ENCODE measurements around the gene FKBP1A.

The FKBP1A gene

DNA sequence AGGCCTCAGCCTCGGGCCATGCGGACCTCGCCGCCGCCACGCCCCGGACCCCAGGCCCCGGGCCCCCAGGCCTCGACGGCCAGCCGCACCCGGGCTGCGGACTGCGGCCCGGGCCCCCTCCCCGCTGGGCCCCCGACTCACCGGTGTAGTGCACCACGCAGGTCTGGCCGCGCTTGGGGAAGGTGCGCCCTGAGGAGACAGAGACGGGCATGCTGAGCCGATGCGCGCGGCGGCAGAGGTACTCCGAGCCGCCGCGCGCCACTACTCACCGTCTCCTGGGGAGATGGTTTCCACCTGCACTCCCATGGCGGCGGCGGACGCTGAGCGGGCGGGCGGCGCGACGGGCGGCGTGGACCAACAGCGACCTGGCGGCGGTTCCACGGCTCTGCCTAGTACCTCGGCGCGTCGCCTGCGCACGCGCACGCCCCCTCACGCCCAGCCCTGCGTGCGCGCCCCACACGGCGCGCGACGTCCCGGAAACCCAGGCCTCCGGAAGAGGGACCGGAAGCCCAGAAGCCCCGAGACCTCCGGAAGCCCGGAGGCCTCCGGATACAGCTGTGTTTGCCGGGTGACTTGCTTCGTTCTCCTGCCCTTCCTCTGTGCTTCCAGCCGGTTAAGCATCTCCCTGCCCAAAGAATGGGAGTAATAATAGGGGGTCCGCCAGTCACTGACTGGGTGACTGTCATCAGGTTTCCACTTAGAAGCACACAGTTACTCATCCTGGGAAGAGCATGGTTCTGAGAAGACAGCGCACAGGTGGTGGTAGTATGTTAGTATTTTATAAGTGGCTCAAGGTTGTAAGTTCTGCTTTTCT, at the start of gene FKBP1A:
FKBP1A (minus strand) TSS at position 362 of the 814 bp plus-strand sequence; CDS start at position 306, 56 bp downstream.
- peak; percentile 94 for DNase-seq

DNA sequence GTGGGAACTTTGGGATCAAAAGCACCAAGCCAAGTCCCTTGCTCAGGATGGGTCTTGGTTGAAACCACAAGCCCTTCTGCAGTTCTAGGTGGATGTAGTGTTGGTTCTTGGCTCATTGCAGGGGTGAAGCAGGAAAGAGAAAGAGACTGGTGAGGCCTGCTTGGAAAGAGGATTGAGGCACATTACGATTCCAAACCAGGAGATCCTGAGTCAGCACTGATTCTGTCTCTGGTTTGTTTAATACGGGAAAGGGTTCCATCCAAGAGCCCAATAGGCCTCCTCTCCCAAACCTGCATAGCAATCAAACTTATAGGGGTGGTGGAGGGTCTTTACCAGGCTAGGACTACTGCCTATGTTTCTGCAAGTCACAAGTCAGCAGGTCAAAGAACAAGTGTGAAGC, 49.5 kb upstream of the FKBP1A start:
- no peak for DNase-seq

DNA sequence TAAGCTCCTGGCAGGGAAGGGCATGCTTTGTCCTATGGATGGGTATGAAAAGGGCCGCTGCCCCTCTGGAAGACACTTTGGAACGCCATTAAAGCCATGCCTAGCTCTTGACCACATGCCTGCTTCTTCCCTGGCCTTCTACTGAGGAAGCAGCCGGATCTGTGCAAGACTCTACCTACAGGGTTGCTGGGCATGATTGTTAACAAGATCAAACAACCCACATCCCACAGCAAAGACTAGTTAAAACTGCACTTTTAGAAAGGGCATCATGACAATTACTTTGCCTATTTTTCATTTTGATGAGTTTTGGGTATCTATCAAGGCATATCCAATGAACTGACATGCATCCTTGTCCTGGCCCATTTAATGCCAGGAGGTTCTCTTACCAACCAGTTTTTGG, 48.3 kb upstream of the FKBP1A start:
- DNase-seq: peak; percentile 41

DNA sequence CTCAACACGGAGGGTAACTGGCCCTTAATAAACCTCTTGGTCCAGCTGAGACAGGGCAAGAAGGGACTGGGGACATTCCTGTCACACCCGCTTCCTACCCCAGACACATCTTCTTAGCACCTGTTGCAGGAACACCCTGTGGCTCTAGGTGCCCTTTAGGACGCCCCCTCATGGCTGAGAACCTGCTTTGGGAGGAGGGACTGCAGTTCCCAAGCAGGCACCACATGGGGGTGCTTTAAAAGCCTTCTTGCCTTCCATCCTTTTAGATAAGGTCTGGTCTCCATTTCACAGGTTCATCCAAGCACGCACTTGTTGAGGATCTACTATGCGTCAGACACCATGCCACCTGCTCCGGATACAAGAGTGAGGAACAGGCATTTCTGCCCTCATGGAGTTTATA, 47.2 kb upstream of the FKBP1A start:
- DNase-seq: peak; percentile 59

DNA sequence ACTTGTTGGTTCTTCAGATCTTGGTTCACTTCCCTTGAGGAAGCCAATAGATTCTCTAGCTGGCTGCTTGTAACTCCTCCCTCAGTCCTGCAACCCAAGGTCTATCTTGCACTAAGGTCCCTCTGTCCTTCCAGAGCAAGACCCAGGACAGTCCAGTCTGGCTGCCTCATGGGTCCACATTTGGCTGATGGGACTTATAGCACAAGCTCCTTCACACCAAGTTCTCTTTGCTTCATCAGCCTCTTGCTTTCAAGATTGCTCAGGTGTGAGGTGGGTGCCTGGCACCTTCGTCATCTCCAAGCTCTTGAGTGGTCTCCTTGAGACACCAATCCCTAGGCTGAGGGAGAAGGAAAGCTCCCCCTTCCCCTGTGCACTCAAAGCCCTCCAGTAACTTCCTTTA, 45.5 kb upstream of the FKBP1A start:
- peak; percentile 45 for DNase-seq

DNA sequence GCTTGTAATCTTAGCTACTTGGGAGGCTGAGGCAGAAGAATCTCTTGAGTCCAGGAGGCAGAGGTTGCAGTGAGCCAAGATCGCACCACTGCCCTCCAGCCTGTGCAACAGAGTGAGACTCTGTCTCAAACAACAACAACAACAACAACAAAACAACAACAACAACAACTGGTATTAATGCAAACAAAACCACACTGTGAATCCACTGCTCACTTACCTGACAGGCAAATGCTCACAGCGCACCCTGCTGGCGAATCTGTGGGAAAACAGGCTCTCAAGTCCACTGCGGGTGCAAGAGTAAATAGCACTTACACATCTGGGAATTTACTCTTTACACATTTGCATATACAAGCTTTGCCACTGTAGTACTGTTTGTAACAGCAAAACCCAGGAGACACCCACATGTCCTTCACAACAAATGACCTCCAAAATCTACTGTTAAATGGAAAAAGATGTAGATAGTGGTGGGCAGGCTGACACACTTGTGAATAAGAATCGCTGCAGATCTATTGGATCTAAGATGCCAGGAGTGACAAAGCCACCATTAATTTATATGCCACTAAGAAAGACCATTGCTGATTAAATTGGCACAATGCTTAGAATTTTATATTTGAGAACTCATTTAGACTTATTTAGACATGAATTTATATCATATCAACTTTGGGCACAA, 44.5 kb upstream of the FKBP1A start:
- peak; percentile 87 for DNase-seq

DNA sequence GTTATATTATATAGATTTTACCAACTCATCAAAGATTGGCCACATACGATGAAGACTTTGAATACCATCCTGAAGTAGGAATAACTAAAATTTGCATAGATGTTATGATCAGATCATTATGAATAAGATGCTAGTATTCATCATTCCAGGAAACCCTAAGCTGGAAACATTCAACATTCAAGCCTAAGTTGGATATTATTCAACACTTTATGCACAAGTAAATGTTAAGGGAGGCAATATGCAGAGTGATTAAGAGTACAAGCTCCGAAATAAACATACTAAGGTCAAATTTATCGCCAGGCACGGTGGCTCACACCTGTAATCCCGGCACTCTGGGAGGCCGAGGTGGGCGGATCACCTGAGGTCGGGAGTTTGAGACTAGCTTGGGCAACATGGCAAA, 43.4 kb upstream of the FKBP1A start:
- DNase-seq: no peak

DNA sequence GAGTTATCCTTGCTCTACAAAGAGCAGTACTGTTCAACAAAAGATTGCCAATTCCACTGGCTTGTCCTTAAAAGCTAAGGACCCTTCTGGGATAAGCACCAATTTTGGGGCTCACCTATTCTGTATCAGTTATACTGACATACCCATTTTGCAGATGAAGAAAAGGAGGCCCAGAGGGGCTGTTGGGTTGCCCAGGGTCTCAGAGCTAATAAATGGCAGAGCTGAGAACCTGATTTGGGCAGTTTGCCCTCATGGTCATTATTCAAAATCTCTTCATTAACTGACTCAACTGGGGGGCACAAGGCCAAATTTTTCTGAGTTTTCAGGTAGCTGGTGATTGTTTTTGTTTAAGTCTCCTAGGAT, 42.5 kb upstream of the FKBP1A start:
- DNase-seq: no peak

DNA sequence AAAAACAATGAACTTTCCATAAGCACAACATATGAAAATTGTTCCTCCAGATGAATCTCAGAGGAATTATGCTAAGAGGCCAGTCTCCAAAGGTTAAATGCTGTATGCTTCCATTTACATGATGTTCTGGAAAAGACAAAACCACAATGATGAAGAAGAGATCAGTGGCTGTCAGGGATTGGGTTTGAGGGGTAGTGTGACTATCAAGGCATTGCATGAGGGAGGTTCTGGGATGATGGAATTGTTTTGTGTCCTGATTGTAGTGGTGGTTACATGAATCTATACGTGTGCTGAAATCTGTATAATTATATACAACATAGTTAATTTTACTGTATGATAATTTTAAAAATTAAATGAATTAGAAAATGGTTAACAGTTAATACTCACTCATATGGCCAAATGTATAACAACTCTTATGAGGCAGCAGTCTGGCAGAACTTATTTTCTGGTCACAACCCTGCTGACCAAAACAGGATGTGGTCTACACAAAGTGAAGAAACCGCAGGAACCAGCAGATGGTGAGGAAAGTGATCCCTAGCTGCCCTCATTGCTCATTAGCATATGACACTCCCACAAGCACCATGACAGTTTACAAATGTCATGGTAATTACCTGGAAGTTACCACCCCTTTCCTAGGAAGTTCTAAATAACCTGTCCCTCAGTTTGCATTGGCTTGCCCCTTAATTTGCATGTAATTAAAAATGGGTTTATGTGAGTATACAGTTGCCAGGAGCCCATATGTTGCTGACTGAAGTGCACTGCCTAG, 41.9 kb upstream of the FKBP1A start:
- DNase-seq: no peak

DNA sequence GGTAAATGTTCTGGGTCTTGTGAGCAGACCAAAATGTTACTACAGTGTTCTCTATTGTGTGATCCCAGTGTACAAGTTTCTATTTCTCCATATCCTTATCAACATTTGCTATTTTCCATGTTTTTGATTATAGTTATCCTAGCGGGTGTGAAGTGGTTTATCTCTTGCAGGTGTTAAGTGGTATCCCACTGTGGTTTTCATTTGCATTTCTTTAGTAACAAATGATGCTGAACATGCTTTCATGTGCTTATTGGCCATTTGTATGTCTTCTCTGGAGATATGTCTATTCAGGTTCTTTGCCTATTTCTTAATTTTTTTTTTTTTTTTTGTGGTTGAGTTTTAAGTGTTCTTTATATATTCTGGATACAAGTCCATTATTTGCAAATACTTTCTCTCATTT, 38.3 kb upstream of the FKBP1A start:
- DNase-seq: no peak

DNA sequence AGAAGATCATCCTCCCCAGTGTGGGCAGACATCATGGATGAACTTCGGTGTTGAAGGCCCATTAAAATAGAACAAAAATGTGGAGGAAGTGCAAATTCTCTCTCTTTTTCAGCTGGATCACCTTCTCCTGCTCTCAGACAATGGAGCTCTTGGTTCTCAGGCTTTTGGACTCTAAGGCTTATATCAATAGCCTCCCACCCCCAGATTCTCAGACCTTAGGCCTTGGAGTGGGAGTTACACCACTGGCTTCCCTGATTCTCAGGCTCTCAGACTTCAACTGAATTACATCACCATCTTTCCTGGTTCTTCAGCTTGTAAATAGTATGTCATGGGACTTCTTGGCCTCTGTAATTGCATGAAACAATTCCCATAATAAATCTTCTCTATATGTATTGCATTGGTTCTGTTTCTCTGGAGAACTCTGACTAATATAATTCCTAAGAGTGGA, 37.2 kb upstream of the FKBP1A start:
- DNase-seq: no peak

DNA sequence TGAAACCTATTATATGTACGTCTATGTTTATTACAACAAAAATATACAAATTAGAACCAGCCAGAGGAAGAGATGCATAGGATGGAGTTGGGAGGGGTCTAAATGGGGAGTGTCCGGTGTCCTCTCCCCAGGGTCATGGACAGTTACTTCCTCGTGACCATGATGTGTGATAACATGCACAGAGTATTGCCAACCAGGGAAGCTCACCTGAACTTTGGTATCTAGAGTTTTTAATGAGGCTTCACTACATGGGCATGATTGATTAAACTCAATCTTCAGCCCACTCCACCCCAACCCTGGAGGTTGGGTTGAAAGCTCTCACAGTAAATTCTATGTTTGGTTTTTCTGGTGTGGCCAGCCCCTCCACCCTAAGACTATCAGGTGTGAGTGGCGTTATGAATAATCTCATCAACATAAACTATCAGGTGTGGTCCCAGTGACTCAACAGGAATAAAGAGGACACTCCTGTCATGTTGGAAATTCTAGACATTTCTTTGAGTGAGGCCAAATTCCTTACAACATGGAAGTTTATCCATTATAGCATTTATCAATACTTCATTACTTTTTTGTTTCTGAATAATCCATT, 36.4 kb upstream of the FKBP1A start:
- no peak for DNase-seq

DNA sequence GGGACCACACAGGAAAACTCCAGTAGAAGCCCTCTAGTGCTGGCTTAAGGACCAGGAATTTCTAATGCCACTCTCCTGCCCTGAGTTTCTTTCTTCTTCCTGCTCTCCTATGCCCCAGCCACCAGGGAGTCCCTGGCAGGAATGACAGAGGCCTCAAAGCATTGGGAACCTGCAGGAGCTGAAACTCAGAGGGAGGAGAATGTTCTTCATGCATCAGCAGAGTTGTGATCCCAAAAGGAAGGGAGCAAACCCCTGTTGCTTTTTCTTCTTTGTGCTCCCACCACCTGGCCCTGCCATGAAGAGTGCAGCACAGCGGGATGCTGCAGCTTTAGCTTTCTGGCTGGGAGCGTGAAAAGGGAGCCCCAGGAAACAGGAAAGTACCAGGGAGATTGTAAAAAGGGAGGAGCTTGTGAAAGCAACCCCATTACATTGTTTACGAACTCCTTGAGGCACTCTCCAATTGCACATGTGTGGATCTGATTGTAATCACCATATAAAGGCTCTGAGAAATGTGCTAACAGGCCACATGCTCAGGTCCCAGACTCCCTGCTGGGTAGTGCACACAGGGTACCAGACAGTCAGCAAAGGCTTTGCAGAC, 34.7 kb upstream of the FKBP1A start:
- DNase-seq: no peak

DNA sequence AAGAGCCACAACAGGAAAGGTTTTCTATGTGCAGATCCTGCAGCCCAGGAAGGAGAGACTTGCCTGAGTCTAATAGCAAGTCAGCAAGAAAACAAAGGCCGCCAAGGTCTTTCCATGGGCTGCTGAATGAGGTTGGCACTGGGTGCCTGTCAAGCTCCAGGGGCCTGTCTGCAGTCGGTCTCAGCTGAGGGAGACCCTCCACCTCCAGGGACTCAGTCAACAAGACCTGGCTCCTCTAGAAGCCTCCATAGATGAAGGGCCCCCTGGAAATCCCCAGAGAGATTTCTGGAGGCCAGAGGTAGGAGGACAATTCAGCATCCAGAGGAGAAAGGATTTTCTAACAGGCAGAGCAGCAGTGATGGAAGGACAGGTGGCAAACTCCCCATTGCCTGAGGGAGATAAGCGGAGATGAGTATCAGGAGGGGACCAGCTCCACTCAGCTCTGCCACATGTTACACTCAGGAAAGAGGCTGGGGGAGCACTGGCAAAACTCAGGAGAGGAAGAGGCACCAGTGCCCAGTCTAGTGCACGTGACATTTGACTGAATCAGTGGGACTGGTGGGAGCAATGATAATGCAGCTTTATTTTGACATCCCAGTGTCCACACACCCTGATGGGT, 33.5 kb upstream of the FKBP1A start:
- DNase-seq: no peak

DNA sequence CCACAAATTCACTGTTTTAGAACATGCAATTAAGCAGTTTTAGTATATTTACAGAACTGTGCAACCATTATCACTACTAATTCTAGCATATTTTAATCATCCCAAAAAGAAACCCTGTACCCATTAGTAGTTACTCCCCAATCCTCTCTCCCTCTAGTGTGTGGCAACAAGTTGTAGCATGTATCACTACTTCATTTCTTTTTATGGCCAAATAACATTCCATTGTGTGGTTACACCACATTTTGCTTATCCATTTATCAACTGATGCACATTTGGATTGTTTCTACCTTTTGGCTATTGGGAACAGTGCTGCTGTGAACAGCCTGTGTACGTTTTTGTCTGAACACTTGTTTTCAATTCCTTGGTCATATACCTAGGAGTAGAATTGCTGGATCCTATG, 31.5 kb upstream of the FKBP1A start:
- no peak for DNase-seq

DNA sequence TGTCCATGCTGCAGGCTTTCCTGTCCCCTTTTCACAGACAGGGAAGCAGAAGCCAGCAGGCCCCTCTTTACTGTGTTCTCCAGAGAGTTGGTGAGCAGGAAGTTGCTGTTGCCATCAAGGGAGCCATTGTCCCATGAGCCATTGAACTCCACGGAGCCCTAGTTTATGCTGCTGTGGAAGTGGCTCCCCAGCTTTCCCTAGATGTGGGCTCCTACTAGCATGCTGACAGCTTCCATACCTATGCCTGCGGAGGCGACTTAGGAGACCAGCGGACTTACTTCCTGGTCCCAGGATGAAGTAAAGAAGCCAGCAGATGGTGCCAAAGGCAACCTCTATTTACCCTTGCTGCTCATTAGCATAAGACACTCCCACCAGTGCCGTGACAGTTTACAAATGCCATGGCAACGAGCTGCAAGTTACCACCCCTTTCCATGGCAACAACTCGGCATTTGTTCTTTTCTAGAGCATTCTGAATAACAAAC, 30.8 kb upstream of the FKBP1A start:
- DNase-seq: no peak

DNA sequence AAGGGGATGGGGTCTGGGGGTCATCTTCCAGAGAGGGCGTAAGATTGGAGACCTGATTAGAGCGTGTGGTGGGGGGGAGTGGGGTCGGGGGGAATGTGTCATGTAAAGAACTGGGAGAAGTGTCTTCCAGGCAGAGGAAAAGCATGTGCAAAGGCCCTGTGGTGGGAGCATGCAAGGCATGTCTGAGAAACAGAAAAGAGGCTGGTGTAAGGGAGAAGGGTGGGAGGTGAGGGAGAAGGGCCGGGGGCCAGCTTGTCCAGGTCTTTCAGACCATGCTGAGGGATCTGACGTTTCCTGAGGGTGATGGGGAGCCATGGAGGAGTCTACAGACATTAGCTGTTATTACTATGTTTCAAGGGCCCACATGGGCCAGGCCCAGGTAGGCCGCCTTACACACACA, 30.4 kb upstream of the FKBP1A start:
- no peak for DNase-seq

DNA sequence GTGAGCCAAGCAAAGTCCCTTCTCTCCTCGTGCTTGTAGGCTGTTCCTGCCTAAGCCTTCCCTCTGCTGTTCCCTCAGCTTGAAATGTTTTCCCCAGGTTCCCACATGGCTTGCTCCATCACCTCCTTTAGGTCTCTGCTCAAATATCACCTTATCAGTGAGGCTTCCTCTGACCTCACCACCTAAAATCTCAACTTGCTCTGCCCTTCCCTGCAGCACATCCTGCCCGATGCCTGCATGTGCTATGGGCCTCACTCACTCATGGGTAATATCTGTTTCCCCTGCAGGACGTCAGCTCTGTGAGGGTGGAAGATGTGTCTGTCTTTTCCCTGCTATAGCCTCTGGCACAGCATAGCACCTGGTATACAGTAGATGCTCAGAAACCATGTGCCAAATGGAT, 29.9 kb upstream of the FKBP1A start:
- DNase-seq: no peak

DNA sequence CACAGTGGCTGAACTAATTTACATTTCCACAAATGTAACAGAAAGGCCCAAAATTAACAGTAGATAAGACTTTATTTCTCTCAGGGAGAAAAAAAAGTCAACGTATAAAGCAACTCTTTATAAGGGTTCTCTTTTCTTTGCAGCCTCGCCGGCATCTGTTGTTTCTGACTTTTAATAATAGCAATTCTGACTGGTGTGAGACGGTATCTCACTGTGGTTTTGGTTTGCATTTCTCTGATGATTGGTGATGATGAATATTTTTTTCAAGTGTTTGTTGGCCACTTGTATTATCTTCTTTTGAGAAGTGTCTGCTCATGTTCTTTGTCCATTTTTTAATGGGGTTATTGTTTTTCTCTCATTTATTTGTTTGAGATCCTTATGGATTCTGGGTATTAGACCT, 27.2 kb upstream of the FKBP1A start:
- DNase-seq: no peak

DNA sequence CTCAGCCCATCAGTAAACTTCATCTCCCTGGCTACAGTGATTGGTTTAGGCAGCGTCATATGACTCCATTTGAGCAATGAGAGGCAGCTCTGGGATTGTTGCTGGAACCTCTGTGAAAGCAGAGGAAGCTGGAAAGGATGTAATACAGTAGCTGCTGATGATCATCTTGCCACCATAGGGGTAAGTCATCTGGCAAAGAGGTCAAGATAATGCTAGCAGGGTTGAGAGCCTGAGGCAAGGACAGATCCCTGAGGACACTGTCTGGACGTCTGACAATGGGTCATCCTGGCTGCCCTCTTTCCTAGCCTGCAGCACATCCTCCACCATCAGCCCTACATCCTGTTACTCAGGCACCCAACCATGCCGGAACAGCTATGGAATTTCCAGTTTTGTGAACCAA, 25.5 kb upstream of the FKBP1A start:
- no peak for DNase-seq

DNA sequence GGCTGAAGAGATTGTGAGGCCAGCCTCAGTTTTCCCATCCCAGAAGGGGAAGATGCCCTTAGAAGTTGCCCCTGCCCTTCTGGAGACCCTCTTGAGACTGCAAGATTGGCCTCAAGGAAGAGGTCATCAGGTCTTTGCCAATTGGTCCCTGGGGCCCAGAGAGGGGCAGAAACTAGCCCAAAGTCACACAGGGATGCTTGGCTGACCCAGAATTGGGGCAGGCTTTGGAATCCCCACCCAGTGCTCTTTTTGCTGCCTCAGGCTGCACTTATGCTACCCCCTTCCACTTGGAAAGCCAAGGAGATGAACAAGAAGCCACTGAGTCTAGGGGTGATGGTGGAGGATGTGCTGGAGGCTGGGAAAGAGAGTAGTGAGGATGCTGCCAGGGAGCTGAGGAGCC, 24.9 kb upstream of the FKBP1A start:
- DNase-seq: no peak

DNA sequence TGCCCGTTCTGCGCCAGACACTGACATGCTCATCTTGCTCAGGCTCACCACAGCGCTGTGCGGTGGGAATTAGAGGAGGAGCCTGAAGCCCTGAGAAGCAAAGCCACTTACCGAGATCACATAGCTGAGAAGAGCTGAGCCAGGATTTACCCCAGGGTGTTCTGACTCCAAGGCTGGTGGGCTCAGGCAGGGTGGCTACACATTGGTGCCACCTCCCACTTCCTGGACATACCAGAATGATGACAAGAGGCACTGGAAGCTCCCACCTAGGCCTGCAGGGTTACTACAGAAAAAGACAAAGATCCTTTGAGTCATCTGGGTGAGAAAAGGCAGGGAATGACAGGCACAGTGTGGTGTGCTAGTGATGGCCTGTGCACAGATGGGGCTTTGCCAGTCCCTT, 24.4 kb upstream of the FKBP1A start:
- DNase-seq: no peak
